ENCODE measurements around the gene NYAP2. TPM values are rescaled to one million over a fixed set of nuclear protein-coding genes. Genes with fewer than 3 reads are reported as not detected.

Gene NYAP2
- total RNA-seq, 2 donors from 2014 or later, result 0.04 TPM; not detected in 1

GRCh38 chr2:225462945-225463344, 63.4 kb downstream of the NYAP2 start:
- Mint-ChIP-seq H3K9me3 (peaks cover 0 to 2% of the 10 kb centered on the region in 2 donors), H3K27ac (no peak overlapping the region), H3K36me3 (peaks cover 0 to 10% of the 10 kb centered on the region in 2 donors)
- ATAC-seq (no peak), DNase-seq (ENCODE audit: low spot score in 2 of 2) (no peak)

DNA sequence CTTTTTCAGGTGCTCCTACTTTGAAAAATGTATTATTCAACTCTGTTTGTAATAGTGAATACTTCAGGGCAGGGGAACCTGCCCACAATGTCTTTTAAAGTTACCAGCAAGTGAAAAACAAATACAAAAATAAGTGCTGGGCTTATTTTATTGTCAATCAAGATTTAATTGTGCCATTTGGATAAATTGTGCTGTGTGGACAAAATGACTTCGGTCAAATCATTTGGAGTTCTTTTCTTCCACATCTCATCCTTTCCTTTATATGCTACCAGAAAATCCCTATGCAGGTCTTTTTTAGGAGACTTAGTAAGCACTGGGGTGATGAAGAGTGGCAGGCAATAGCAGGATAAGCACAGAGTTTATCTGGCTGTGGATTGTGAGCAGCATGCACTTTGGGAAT, 63.9 kb downstream of the NYAP2 start:
- peaks cover 0 to 7% of the 10 kb centered on the region in 2 donors for H3K9me3 Mint-ChIP-seq
- DNase-seq (ENCODE audit: low spot score in 2 of 2) (no peak), ATAC-seq (no peak)
- peaks cover 0 to 12% of the 10 kb centered on the region in 2 donors for H3K36me3 Mint-ChIP-seq
- no peak overlapping the region for H3K27ac Mint-ChIP-seq

DNA sequence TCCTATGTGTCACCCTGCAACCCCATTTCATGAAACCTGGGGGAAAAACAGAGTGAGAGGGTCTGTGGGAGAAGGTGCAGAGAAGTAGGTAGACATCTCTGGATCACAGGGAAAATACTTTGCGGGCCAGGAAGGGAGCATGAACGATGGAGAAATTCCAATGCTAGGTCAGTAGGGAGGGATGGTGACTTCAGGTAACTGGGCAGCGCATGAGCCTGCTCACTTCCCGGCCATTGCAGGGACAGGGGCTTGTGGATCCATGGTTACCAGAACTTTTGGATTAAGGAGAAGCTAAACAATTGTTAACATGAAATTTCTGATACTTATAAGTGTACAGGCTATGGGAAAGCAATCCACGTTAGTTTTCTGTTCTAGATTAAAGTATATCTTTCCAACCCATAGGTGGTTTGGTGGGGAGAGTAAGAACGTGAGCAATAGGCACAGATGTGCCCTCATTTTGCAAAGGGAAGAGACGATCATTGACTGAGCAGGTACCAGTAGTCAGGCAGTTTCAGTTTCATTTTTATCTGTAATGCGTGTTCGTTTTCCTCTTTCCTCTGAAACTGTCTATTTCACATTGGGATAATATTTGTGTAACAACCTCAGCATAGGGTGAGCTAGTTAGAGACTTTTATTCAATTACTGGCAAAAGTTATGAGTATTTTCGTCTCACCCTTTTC, 65.0 kb downstream of the NYAP2 start:
- DNase-seq (ENCODE audit: low spot score in 2 of 2) (no peak), ATAC-seq (peak; percentile 90 to 95)
- Mint-ChIP-seq H3K9me3 (peaks cover 0 to 8% of the 10 kb centered on the region in 2 donors), H3K27ac (peak overlapping the region in 1 of 2 donors; percentile 83), H3K36me3 (peaks cover 0 to 14% of the 10 kb centered on the region in 2 donors)

DNA sequence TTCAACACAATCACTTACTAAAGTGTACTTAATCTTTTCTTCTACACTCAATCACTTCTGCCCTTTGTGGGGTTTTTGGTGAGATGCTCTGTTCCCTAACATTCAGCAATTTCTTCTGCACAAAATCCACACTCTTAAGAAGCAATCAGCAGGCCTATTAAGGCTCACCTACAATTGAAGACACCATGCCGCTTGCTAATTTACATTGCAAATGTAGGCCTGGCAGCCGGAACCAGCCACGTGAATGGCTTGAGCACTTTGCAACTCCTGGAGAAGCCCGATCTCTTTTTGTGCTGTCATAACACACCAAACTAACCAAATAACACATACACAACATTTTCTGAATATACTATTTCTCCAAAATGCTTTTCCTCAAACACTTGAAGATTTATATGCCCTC, 66.3 kb downstream of the NYAP2 start:
- peaks cover 0 to 8% of the 10 kb centered on the region in 2 donors for H3K9me3 Mint-ChIP-seq
- no peak overlapping the region for H3K27ac Mint-ChIP-seq

DNA sequence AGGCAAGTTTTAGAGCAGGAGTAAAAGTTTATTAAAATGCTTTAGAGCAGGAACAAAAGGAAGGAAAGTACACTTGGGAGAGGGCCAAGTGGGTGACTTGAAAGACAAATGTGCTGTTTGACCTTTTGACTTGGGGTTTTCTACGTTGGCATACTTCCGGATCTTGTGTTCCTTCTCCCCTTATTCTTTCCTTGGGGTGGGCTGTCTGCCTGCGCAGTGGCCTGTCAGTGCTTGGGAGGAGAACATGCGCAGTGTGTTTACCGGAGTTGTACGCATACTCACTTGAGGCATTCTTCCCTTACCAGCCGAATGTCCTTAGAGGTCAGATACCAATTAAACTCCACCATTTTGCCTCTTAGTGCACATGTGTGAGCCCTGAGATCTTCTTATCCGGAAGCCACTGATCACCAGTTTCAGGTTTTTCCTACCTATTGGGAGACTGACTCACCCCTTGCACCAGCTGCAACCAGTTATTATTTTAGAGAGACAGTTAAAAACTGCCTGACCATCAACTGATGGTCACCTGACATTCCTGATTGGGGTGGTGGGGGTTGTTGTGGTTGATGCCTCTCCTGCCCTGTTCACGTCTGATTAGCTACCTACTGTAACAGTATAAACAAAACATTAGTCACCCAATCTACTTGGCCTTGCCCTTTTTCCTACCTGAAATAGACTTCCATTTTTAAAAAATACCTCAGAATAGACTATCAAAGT, 67.5 kb downstream of the NYAP2 start:
- no peak for ATAC-seq
- DNase-seq (ENCODE audit: low spot score in 2 of 2), result no peak
- H3K9me3 Mint-ChIP-seq, result peaks cover 0 to 8% of the 10 kb centered on the region in 2 donors
- H3K27ac Mint-ChIP-seq, result no peak overlapping the region
- H3K36me3 Mint-ChIP-seq, result peaks cover 0 to 14% of the 10 kb centered on the region in 2 donors

More for the DNA sequence above, 66.3 kb downstream of the NYAP2 start:
- ATAC-seq (no peak), DNase-seq (ENCODE audit: low spot score in 2 of 2) (no peak)
- peaks cover 0 to 14% of the 10 kb centered on the region in 2 donors for H3K36me3 Mint-ChIP-seq

DNA sequence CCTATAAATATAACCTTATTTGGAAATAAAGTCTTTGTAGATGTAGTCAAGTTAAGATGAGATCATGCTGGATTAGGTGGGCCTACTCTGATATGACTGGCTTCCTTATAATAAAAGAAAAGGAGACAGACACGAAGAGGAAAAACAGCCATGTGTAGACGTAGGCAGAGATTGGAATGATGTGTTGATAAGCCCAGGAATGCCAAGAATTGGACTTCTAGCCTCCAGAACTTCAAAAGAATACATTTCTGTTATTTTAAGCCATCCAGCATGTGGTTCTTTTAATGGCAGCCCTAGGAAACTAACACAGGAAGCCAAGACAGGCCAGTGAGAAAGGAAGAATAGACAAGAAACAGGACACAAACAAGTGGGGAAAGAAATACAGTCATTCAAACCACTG, 68.6 kb downstream of the NYAP2 start:
- Mint-ChIP-seq H3K9me3 (peaks cover 0 to 8% of the 10 kb centered on the region in 2 donors), H3K36me3 (peaks cover 0 to 14% of the 10 kb centered on the region in 2 donors), H3K27ac (no peak overlapping the region)
- ATAC-seq (no peak), DNase-seq (ENCODE audit: low spot score in 2 of 2) (no peak)

DNA sequence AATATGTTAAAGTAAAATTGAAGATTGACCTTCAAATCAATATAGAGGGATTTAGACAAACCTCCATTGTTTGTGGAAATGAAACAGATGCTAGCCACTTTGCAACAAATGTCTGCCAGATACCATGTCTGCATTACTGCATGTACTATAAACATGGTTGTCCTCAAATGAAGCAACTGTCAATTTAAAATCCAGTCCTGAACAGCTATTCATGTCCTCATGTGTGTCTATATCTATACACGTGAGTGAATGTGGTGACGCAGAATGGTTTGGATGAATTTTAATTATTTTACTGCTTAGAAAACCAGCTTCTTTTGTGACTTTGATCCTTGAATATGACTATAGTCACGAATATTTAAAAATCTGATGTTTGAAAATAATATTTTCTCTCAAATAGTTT, 71.5 kb downstream of the NYAP2 start:
- DNase-seq (ENCODE audit: low spot score in 2 of 2), result no peak
- no peak for ATAC-seq
- no peak overlapping the region for H3K27ac Mint-ChIP-seq
- peaks cover 0 to 4% of the 10 kb centered on the region in 2 donors for H3K36me3 Mint-ChIP-seq
- H3K9me3 Mint-ChIP-seq, result peaks cover 0 to 8% of the 10 kb centered on the region in 2 donors

DNA sequence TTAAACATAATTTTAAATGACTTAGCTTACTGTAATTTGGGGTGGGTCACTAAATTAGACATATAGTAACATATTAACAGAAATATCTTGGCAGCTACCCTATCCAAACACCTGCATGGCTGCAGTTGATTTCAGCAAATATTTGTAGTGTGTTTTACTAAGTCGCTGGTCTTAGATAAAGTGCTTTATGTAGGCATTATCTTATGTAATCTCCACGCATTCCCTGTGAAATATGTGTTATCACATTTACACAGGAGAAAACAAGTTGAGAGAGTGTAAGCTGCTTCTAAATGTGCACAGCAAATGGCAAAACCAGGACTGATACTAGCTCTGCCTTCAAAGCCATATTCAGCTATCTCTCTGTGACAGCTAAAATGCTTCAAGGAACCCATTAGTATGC, 72.0 kb downstream of the NYAP2 start:
- no peak for DNase-seq (ENCODE audit: low spot score in 2 of 2)
- H3K27ac Mint-ChIP-seq, result no peak overlapping the region
- H3K9me3 Mint-ChIP-seq, result peaks cover 0 to 8% of the 10 kb centered on the region in 2 donors
- ATAC-seq, result no peak
- peaks cover 0 to 4% of the 10 kb centered on the region in 2 donors for H3K36me3 Mint-ChIP-seq

DNA sequence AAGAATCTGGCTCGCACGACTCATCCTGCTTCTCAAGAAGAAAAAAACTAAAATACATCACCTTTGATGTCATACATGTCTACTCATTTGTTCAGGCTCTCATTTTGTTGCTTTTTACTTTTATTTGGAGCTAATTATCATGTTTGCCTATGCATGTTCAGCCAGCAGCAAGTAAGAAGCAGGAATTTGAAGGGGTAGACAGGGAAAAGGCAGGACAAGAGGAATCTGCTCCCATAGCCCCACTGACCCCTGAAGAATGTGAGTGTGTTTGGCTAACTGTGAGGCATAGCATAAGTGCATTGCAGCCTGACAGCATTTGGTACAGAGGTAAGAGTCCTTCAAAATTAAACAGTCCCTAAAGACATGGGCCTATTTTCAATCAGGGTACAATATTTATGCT, 72.7 kb downstream of the NYAP2 start:
- Mint-ChIP-seq H3K27ac (no peak overlapping the region), H3K9me3 (peaks cover 0 to 8% of the 10 kb centered on the region in 2 donors), H3K36me3 (peaks cover 0 to 4% of the 10 kb centered on the region in 2 donors)
- ATAC-seq (no peak), DNase-seq (ENCODE audit: low spot score in 2 of 2) (no peak)

- ATAC-seq (no peak), DNase-seq (ENCODE audit: low spot score in 2 of 2) (no peak)
- Mint-ChIP-seq H3K36me3 (no peaks in the 10 kb centered on the region), H3K27ac (no peak overlapping the region), H3K9me3 (no peaks in the 10 kb centered on the region)
These were observed 79.9 kb downstream of the NYAP2 start for GRCh38 chr2:225479386-225479785.

DNA sequence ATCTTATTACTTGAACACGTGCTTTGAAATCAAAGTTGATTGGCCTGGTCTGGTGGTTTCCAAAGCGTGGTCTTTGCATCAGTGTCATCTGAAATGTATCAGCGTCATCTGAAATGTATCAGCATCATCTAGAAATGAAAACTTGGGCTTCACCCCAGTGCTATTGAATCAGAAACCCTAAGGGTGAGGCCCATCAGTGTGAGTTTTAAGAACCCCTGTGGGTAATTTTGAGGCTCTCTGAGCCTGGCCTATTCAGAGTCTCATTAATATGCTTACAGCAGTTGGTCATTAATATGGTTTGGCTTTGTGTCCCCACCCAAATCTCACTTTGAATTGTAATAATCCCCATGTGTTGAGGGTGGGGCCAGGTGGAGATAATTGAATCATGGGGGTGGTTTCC, 85.2 kb downstream of the NYAP2 start:
- no peaks in the 10 kb centered on the region for H3K36me3 Mint-ChIP-seq
- no peaks in the 10 kb centered on the region for H3K9me3 Mint-ChIP-seq
- no peak for DNase-seq (ENCODE audit: low spot score in 2 of 2)
- H3K27ac Mint-ChIP-seq, result no peak overlapping the region
- no peak for ATAC-seq

GRCh38 chr2:225486236-225486635, 86.7 kb downstream of the NYAP2 start:
- H3K9me3 Mint-ChIP-seq, result no peaks in the 10 kb centered on the region
- DNase-seq (ENCODE audit: low spot score in 2 of 2) (no peak), ATAC-seq (no peak)
- H3K36me3 Mint-ChIP-seq, result no peaks in the 10 kb centered on the region
- no peak overlapping the region for H3K27ac Mint-ChIP-seq

DNA sequence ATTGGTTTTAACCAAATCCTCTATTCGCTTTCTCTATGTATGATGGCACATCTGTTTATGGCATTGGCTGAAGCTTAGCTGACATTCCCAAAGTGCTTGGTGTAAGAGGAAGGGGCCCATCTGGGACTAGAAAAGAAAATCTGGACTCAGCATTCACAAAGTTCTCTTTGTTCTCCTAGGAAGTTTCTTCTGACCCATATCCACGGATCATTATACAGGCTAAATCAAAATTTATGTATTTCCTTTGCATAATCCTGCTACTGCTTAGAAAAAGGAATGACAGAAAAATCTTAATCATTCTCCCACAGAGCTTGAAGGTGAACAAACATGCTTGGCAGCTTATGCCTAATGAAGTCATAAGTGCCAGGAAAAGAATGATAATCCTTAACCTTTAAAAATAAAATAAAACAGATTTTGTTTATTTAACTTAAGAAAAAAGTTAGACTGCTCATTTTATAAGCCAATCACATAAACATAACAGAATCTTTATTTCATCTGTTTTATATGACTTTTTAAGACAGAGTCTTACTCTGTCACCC, 88.4 kb downstream of the NYAP2 start:
- Mint-ChIP-seq H3K36me3 (no peaks in the 10 kb centered on the region), H3K27ac (no peak overlapping the region), H3K9me3 (no peaks in the 10 kb centered on the region)
- DNase-seq (ENCODE audit: low spot score in 2 of 2) (no peak), ATAC-seq (no peak)

DNA sequence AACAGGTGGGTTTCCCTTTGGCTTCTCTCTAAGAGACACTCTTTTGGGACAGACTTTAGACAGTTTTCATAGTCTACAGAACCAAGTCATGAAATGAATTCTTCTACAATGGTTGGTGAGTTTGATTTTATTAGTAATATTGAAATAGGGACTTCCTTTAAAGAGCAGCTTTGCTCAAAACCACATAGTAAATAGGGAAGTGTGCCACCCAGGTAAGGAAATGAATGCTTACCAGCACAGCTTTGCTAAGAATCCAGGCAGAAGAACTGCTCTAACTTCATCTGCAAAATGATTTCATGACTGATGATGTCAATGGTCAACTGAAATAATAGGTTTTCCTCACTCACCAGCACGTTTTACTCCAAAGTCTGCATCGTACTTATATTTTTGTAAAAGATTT, 89.2 kb downstream of the NYAP2 start:
- H3K9me3 Mint-ChIP-seq, result no peaks in the 10 kb centered on the region
- no peaks in the 10 kb centered on the region for H3K36me3 Mint-ChIP-seq
- ATAC-seq (no peak), DNase-seq (ENCODE audit: low spot score in 2 of 2) (no peak)
- no peak overlapping the region for H3K27ac Mint-ChIP-seq

DNA sequence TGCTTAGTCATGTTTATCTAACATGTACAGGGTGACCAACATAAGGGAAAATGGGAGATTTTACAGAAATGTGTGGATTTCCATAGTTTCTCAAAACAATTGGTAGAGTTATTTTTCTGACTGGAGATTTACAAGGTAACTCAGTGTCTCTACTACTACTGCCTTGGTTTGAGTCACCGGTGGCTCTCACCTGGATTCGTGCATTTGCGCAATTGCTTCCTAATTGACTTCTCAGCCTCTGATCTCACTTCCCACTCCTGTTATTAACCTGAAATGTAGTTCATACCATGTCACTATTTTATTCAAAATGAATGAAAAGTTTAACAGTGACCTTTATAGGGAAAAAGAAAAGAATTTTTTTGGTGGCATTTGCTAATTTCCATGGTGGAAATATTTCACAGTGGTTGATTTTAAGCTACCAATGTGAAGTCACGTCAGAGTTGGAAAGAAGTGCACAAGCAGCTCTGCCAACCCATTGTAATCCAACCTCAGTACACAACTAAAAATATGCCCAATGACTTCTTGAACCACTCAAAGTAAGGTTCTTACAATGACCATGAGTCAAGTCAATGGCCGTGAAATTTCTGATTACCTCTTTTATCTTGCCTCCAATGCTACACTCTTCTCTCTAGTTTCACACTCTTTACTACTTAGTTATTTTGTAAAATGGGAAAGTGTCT, 94.0 kb downstream of the NYAP2 start:
- H3K27ac Mint-ChIP-seq, result peak overlapping the region in 1 of 2 donors; percentile 92

DNA sequence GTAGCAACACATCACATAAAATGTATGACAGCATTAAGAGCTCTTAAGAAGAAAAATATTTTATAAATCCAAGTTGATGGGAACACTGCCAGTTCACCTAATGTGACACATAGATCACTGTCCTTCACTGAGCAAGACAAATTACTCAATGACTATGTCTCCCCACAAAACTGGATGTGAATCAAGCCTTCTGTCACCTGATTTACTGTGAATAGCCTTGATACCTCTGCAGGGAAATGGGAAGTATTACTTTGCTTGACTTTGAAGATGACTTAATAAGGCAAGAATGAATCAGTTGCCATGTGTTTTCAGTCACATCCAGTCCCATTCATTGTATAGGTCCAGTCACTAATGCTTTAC, 94.6 kb downstream of the NYAP2 start:
- no peak for DNase-seq (ENCODE audit: low spot score in 2 of 2)
- ATAC-seq, result peak; percentile 68 to 86
- H3K9me3 Mint-ChIP-seq, result no peaks in the 10 kb centered on the region
- peak overlapping the region in 1 of 2 donors; percentile 92 for H3K27ac Mint-ChIP-seq
- no peaks in the 10 kb centered on the region for H3K36me3 Mint-ChIP-seq

More for the DNA sequence above, 94.0 kb downstream of the NYAP2 start:
- DNase-seq (ENCODE audit: low spot score in 2 of 2) (no peak), ATAC-seq (peak in 1 of 2 donors; percentile 6)
- H3K9me3 Mint-ChIP-seq, result no peaks in the 10 kb centered on the region
- no peaks in the 10 kb centered on the region for H3K36me3 Mint-ChIP-seq

GRCh38 chr2:225495706-225496105, 96.2 kb downstream of the NYAP2 start:
- H3K9me3 Mint-ChIP-seq, result no peaks in the 10 kb centered on the region
- ATAC-seq (no peak), DNase-seq (ENCODE audit: low spot score in 2 of 2) (no peak)
- no peaks in the 10 kb centered on the region for H3K36me3 Mint-ChIP-seq
- no peak overlapping the region for H3K27ac Mint-ChIP-seq
